GM19328 (cell line): ENCODE measurements around the gene MARK1.

ENCODE experiments used
- ATAC-seq: cut with Tn5 transposase; IDR thresholded peaks from one replicate; pipeline ENCODE4 v1.9.1; 2021; ENCODE audit warnings: mild to moderate bottlenecking, moderate library complexity; ENCODE audit not compliant: unreplicated experiment

Gene MARK1

DNA sequence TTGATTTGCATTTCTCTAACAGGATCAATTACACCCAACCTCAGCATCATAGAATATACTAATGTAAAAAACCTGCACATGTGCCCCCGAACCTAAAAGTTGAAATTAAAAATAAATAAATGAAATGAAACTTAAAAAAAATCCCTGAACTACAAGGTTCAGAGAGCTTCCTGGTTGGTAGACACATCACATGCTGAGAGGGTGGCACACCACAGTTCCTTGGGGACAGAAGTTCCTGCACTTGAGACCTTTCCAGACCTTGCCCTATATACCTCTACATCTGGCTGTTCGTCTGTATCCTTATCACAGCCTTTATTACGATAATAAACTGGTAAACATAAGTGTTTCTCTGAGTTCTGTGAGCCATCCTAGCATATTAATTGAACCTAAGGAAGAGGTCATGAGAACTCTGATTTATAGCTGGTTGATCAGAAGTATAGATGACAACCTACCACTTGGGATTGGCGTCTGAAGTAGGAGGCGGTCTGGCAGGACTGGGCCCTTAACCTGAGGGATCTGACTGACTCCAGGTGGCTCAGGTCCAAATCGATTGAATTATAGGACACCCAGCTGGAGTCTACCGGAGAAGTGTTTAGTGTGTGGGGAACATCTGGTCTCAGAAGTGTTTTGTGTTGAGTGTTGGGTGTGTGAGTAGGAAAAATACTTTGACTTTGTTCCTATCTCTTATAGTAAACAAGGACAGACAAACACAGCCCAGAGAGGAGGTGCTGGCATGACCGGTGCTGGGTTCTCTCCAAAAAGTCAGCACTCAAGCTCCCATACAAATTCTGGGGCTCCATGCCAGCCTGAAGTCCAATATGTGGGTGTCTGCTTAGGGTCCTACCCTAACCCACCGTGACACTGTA is 181.2 kb downstream of the MARK1 start:
- ATAC-seq = no peak

DNA sequence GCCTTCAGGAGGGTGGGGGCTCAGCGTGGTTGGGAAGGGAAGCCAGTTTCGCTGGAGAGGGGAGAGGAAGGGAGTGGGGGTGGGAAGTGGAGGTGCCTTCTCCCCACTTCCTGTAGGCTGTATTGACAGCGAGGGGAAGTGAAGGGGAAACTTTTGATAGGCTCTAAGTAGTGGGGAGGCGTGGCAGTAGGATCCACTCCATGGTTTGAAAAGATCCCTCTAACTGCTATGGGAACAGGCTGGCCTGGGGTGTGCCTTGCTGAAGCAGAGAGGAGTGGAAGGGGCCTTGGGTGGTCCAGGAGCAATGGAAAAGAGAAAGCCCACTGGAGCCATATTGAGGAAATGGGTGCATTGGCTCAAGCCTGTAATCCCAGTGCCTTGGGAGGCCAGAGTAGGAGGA is 182.4 kb downstream of the MARK1 start:
- ATAC-seq = no peak

DNA sequence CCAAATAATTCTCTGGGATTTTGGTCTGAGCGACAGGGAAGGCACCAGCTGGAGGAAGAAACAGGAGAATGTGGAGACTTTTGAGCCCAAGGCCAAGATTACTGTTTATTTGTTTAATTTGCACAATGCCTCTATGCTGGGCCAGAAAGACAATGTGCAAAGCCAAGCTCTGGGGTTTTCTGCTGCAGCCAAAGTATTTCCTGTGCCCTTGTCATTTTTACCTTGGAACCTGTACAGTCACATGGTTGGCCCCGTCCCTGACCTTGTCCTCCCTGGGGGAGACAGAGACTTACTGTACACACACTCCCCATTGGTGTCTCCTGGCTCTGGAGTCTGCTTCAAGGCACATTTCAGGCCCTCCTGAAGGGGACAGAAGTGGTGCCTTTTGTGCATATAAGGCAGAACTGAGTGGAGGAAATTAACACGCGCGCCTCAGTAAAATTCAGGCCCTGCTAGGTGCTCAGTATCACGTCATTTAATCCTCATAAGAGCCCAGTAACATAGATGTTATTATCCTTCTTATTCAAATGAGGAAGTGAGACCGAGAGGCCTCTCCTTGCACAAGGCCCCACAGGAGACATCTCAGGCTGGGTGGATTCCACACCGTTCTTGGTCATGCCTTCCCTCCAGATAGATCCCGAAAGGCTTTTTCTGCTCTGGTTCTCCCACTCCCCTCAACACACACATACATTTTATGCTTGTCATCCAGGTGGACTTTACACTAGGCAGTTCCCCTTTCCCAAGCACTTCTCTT is 183.3 kb downstream of the MARK1 start:
- peak; percentile 58 for ATAC-seq
